GM12875 (cell line): ENCODE data around the gene CES1.
"Not testable (repeated sequence)": the region's sequence is repeated elsewhere in the genome, so short reads cannot be mapped to it uniquely, and the experiment has no call there.

Source experiments
- H3K4me3 ChIP-seq: one replicate; pipeline ENCODE4 v1.5.1; 2011; ENCODE audit warnings: low read depth, low read length, control low read depth
- TF ChIP-seq, protein P1 (sequence below): IDR thresholded peaks from 2 replicates; pipeline ENCODE4 v1.5.1; 2011; ENCODE audit warnings: low read depth, mild to moderate bottlenecking, control low read depth, inconsistent platforms, low read length, moderate library complexity, borderline replicate concordance; ENCODE audit not compliant: insufficient read depth

Gene CES1

DNA sequence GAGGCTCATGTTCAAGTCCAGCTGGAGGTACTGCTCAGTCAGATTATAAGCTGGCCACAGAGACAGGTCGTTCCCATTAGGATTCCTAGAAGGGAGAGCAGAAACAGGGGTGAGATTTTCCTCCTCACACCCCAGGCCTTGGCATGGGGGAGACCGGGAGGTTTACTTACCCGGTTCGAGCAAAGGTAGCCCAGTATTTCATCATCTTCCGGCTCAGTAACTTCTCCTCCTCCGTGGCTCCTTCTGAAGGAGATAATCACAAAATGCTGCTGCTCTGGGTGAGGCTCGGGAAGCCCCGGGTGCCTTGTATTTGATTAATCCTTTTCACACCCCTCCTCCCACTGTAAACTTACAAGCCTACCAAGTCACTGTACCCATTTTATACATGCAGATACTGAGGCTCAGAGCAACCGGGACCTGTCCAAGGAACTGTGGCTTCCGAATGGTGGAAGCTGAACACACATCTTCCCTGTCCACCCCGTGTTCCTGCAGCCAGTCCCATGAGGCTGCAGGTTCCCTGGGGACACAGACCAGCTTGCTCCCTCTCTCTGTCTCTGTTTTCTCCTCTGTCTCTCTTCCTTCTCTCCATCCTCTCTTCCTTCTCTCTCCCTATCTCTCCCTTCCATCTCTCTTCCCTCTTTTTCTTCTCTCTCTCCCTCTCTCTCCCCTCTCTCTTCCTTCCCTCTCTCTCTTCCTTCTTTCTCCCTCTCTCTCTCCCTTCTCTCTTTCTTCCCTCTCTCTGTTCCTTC is 13.9 kb upstream of the CES1 start:
- H3K4me3 ChIP-seq = no peak overlapping the region
- TF ChIP-seq, protein P1, sequence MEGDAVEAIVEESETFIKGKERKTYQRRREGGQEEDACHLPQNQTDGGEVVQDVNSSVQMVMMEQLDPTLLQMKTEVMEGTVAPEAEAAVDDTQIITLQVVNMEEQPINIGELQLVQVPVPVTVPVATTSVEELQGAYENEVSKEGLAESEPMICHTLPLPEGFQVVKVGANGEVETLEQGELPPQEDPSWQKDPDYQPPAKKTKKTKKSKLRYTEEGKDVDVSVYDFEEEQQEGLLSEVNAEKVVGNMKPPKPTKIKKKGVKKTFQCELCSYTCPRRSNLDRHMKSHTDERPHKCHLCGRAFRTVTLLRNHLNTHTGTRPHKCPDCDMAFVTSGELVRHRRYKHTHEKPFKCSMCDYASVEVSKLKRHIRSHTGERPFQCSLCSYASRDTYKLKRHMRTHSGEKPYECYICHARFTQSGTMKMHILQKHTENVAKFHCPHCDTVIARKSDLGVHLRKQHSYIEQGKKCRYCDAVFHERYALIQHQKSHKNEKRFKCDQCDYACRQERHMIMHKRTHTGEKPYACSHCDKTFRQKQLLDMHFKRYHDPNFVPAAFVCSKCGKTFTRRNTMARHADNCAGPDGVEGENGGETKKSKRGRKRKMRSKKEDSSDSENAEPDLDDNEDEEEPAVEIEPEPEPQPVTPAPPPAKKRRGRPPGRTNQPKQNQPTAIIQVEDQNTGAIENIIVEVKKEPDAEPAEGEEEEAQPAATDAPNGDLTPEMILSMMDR = no peak

DNA sequence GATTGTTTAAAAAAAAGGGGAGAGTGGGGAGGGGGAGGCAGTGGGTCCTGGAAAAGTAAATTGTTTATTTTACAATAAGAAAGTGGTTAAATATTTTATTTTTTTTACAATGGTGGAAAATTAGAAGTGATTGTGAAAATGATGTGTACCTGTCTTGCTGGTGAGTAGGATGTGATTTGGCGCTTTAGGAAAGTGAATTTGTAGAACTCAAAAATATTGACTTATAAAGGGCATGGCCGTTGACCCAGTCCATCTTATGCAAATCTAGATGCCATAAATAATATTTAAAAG is 10.2 kb upstream of the CES1 start:
- TF ChIP-seq, protein P1 = no peak
- no peak overlapping the region for H3K4me3 ChIP-seq

DNA sequence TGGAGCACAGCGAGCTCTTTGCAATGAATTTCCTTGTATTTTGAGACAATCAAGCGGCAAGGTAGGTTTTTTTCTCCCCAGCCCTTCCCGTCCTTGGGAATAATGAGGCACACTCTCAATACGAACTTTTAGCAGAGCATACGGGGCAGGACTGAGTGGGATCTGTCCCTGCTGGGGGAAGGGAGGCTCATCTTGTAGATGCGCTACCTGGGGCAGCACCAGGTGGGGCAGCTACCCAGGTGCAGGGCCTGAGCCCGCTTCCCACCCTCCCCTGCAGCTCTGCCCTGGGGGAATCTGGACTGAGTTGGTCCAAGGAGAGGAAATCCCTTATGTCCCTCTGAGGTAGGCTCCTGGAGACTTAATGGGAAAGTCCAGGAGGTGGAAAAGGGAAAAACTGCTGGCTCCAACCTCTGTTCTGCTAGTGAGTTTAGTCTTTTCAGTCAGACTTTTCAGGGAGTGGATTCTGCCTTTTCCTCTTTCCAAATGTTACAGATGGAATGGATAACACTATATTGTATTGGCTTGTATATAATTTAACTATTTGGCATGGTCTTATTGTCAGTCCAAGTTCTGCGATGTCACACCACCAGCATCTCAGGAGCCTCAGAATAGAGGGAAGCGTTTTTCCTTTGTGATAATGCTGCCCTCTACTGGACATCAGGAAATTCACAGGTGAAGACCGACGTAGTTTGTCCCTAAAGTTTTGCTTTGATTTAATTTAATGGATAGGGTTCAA is 9.6 kb upstream of the CES1 start:
- no peak overlapping the region for H3K4me3 ChIP-seq
- TF ChIP-seq, protein P1 = peak; percentile 41; the same call in 1 of the 2 replicates

GRCh38 chr16:55839115-55839514 is 6.2 kb upstream of the CES1 start:
- no peak overlapping the region for H3K4me3 ChIP-seq
- TF ChIP-seq, protein P1 = no peak

DNA sequence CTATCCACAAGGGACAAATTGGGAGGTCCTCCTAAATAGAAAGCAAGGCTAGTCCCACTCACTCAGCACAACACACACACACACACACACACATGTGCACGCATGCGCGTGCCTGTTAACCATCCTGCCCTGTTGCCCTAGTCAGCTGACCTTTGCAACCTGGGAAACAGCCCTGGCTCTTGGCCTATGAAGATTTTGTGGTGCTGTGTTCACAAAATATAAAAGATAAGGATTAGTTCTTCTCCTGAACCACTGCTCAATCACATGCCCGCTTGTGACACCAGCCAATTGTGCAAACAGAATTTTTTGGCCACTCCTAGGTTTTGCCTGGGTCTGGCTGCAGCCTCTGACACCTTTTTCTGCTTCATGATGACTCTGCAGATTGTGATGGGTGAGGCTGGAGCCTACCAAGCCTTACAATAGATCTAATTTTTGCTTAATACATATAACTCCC is 3.3 kb upstream of the CES1 start:
- TF ChIP-seq, protein P1 = no peak
- H3K4me3 ChIP-seq = no peak overlapping the region

- TF ChIP-seq, protein P1 = no peak
- H3K4me3 ChIP-seq = no peak overlapping the region
Measured at GRCh38 chr16:55835581-55835980, 2.7 kb upstream of the CES1 start.

- H3K4me3 ChIP-seq = not testable (repeated sequence)
Measured at GRCh38 chr16:55835173-55835572, 2.3 kb upstream of the CES1 start.
